UCSD-AML1 (cell line): ENCODE results near the gene PTEN.
"Not testable (repeated sequence)": the region's sequence is repeated elsewhere in the genome, so short reads cannot be mapped to it uniquely, and the experiment has no call there.

Source experiments
- DNase-seq: peaks from one replicate; lab custom pipeline; 2025; ENCODE audit not compliant: unreplicated experiment; lab: John Stamatoyannopoulos, UW

Gene PTEN

DNA sequence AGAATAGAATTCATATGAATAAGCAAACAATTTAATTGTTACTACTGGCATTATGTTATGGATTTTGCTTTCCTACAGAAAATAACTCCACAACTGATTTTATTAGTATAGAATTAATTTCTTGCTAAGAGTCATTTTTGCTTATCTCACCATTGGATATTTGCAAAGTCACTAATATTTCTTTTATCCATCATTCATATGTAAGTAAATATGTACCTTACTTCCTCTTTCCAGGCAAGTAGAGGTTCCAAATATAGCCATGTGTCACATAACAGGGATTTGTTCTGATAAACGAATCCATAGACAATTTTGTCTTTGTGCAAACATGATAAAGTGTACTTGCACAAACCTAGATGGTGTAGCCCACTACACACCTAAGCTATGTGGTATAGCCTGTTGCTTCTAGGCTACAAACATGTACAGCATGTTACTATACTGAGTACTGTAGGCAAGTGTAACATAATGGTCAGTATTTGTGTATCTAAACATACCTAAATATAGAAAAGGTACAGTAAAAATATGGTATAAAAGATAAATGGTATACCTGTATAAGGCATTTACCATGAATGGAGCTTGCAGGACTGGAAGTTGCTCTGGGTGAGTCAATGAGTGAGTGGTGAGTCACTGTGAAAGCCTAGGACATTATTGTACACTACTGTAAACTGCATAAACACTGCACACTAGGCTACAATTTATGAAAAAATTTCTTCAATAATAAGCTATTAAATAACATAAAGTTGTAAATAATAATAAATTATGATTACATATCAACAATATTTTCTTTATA lies 18.4 kb upstream of the PTEN start:
- no peak for DNase-seq

DNA sequence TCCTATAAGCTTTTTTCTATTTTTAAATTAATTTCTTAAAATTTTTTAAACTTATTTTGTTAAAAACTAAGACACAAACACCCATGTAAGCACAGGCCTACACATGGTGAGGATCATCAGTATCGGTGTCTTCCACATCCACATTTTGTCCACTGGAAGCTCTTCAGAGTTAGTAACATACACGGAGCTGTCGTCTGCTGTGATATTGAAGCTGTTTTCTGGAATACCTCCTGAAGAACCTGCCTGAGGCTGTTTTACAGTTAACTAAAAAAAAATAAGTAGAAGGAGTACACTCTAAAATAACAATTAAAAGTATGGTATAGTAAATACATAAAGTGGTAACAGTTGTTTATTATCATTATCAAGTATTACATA lies 17.8 kb upstream of the PTEN start:
- DNase-seq = no peak

DNA sequence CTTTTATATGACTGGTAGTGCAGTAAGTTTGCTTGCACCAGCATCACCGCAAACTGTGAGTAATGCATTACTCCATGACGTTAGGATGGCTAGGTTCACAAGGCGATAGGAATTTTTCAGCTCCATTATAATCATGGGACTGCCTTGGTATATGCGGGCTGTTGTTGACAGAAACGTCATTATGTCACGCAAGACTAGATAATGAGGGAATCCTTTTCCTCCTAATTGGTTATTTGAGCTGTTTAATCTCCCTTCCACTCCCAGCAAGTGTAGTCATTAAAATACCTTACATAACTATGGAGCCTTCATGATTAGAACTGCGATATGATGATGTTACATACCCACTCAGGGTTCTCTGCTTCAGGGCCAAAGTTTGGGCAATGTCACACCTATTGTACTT lies 17.4 kb upstream of the PTEN start:
- DNase-seq = no peak

DNA sequence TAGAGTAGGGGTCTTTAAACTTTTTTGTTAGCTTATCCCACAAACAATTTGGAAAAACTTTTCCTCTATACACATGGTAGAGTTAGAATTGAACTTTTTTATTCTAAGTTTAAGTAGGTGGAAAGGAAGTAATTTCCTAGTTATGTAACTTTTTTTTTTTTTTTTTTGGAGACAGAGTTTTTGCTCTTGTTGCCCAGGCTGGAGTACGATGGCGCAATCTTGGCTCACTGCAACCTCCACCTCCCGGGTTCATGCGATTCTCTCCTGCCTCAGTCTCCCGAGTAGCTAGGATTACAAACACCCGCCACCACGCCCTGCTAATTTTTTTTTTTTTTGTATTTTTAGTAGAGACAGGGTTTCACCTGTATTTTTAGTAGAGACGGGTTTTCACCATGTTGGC lies 16.7 kb upstream of the PTEN start:
- not testable (repeated sequence) for DNase-seq

DNA sequence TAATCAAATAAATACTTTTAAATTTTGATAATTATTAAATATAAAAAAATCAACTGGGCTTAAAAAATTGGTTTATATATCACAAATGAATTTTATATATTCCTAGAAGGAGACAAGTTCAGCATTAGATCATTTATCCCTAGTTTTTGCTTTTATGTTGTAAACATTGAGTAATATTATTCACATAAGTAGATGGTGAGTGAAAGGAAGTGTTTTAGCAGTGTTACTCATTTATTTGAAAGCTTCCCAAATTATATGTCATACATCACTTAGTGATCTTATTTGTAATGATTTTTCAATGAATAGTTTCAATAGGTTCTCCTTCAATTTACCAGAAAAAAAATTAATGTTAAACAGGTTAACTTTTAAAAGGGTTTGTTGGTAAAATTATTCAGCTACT lies 15.9 kb upstream of the PTEN start:
- DNase-seq = no peak

DNA sequence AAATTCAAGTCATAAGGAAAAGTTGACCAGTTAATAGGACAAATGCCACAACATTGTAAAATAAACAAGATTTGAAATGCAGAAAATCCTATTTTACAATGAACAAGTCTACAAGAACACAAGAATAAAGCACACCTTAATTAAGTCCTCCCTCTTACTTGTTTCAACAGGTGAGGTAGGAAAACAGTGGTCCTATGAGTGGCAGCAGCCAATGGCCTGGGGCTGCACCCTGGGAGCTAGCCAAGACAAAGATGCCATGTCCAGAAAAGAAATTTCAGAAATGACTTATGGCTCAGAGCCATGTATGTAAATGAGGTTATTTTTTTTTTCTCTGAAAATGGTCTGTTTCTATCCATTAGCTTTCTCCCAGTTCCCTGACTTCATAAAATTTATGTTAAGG lies 14.4 kb upstream of the PTEN start:
- DNase-seq = no peak

DNA sequence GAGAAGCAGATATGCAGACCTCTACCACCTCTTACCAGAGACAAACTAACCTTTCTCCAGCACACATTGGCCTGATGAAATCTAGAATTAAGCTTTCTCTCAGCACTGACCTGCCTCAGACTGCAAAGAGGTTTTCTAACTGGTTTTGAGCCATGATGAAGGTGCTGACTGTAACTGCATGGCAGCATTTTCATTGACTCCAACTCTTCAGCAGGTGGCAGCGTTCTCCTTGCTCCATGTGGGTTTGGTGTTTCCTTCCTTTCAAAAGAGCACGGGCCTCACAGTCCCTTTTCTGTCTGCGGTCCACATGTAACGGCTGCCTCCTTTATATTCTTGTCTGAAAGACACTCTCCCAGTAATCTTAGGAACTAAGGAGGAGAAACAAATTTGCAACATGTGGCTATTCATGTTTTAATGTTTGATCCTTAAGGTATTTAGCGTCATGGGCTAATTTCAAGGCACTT lies 12.7 kb upstream of the PTEN start:
- DNase-seq = peak; percentile 40

DNA sequence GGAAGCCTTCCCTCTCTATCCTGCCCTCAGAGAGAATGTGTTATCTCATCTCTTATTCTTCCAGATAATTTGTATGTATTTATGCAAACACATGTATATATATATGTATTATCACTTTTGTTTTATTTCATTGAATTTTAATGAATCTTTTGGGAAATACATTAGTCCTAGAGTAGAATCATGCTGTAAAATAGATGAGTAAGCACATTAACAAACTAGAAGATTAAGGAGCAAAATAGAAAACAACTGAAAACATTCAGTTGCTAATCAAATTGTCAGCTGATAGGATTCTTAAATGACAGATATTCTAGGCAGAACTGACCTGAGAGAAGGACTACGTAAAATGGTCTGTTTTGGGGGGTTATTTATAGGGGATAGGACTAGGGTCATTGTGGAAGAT lies 11.3 kb upstream of the PTEN start:
- DNase-seq = no peak

DNA sequence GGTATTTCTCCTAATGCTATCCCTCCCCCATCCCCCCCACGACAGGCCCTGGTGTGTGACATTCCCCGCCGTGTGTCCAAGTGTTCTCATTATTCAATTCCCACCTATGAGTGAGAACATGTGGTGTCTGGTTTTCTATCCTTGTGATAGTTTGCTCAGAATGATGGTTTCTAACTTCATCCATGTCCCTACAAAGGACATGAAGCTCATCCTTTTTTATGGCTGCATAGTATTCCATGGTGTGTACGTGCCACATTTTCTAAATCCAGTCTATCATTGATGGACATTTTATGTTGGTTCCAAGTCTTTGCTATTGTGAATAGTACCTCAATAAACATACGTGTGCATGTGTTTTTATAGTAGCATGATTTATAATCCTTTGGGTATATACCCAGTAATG lies 8.2 kb upstream of the PTEN start:
- DNase-seq = not testable (repeated sequence)

DNA sequence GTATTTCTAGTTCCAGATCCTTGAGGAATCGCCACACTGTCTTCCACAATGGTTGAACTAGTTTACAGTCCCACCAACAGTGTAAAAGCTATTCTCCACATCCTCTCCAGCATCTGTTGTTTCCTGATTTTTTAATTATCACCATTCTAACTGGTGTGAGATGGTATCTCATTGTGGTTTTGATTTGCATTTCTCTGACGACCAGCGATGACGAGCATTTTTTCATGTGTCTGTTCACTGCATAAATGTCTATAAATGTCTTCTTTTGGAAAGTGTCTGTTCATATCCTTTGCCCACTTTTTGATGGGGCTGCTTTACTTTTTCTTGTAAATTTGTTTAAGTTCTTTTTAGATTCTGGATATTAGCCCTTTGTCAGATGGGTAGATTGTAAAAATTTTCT lies 7.8 kb upstream of the PTEN start:
- not testable (repeated sequence) for DNase-seq

DNA sequence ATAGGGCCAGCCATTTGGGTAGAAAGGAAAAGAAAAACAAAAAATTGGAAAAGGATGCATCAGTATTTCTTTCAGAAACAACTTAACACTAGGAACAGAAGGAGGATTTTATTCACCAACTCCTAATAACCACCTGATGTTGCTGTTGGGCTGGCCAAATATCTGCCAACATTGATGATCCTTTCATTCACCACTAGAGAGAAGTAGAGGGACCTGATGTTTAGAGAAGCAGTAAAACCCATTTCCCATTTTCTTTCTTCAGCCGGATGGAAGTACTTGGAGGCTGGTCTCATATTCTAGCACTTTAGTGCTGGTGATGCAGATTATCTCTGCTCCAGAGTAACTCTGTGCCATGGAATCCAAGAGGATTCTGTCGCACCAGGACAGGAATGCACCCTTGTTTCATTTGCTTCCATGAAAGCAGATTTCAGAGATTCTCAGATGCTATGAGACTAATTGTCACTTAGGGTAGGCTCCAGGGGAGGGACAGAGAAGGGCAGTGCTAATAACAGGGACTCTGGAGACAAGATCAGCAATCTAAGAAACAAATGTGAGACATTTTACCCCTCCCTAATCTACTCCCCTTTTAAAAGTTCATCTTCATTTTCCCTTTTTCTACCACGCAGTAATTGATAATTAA lies 3.1 kb upstream of the PTEN start:
- DNase-seq = no peak

DNA sequence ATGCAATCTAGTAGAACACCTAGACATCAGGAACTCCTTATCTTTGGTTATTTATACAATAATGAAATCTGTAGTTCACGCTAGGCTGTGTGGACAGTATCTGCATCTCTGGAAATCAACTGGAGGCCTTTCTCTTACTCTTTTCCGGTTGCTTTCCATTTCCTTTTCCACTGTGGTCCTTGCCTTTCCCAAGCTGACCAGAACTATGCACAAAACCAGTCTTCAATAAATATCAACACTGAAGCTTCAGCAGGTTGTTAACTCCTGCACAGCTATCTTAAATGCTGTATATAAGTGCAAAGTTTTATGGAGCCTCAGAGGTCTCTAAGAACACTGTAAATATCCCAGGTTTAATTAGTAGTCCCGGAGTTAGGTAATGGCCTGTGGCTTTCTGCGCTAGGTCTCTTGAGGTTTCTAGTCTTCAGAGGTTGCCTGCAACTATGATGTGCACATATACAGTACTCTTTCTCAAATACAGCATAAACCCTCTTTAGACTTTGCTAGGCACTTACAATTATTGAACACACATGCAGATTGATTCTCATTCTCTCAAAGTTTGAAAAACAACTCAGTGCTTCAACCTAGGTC lies 2.5 kb upstream of the PTEN start:
- no peak for DNase-seq

DNA sequence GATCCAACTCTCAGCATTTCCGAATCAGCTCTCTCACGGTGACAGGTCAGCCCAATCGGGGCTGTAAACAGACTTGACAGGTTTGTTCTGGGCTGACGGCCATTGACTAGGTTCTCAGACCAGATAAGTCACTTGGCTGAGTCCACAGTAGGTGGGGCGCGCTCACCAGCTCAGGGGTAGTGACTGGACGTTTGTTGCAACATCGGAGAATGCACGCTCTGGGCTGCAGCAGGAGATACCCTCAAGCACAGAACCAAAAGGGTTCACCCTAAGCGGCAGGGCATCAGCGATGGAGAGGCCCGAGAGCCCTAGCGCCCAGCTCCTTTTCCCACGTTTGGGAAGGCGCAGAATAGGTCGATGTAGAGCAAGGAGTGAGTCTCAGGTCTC lies 1.9 kb upstream of the PTEN start:
- no peak for DNase-seq

DNA sequence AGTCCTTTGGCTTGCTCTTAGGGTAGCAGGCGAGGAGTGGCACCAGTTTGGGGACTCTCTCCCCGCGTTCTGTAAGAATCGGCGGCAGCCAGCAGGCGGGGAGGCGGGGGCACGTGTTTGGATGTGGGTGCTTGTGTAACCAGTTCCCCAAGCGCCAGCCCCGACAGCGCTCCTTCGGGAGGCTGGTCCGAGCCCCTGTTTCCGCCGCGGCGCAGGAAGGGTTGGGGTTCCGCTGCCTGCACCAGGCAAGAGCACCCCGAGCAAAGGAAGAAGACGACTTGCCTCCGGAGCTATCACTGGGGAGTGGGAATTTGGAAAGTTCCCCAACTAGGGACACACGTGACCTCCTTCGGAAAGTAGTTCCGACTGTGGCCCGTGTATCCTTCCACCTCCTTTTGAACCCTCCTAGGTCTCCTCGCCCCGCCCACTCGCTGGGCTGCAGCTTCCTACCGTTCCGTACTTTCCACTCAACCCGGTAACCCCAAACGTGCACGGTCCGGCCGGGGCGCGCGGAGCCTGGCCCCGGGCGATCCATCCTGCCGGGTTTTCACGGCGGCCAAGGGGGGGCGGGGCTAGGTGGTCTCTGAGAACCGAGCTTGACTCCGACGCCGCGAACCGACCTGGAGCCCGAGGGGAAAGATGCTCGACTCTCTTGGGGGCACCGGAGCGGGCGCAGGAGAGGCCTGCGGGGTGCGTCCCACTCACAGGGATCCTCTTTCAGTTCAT lies 1.3 kb upstream of the PTEN start:
- DNase-seq = peak; percentile 98

DNA sequence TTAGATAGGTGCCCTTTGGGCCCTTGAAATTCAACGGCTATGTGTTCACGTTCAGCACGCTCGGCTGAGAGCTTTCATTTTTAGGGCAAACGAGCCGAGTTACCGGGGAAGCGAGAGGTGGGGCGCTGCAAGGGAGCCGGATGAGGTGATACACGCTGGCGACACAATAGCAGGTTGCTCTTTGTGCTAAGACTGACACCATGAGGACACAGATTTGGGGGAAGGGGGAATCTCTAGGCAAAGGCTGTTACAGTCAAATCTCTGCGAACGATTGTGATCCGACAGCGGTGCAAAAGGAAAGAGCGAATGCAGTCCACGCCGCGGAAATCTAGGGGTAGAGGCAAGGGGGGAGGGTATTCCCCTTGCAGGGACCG lies 759 bp upstream of the PTEN start:
- no peak for DNase-seq

DNA sequence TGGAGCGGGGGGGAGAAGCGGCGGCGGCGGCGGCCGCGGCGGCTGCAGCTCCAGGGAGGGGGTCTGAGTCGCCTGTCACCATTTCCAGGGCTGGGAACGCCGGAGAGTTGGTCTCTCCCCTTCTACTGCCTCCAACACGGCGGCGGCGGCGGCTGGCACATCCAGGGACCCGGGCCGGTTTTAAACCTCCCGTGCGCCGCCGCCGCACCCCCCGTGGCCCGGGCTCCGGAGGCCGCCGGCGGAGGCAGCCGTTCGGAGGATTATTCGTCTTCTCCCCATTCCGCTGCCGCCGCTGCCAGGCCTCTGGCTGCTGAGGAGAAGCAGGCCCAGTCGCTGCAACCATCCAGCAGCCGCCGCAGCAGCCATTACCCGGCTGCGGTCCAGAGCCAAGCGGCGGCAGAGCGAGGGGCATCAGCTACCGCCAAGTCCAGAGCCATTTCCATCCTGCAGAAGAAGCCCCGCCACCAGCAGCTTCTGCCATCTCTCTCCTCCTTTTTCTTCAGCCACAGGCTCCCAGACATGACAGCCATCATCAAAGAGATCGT lies 598 bp downstream of the PTEN start:
- DNase-seq = peak; percentile 35

DNA sequence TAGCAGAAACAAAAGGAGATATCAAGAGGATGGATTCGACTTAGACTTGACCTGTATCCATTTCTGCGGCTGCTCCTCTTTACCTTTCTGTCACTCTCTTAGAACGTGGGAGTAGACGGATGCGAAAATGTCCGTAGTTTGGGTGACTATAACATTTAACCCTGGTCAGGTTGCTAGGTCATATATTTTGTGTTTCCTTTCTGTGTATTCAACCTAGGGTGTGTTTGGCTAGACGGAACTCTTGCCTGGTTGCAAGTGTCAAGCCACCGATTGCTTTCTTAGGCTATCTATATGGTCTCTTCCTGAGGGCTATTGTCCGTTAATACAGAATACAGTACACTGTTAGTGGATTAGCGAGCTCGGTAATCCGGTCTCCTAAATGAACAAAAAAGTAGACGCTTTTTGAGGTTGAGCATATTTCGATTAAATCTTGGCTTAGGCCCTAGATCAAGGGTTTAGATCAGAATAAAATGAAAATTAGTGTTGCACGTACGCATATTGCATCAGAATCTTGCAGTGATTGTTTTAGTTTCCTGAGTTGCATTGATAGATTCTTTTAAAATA lies 1.2 kb downstream of the PTEN start:
- DNase-seq = no peak

DNA sequence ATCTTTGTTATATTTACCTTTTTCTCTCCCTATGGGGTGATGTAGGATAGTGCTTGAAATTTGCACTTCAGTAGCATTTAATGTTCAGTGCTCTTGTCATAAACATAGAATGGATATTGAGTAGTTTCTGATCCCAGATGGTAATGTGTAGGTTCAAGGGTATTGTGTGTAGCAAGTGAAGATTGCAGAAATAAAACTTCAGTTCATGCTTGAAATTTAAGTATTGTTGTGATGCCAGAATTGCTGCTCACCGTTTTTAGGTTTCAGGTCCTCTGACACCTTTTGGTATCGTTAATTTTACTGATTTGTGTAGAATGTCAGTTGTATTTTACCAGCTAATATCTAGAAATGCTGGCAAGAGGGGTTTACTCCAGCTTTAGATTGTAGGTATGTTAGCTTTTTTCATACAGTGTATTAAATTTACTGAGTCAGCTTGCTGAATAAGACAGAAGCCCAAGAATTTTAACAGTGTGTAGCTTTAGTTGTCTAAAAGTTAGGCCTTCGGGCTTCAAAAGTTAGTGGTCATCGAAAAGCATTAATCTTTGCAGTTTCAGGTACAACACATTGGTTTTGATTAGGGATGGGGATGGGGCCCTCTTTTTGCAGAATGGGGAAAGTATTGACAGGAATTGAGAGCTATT lies 1.9 kb downstream of the PTEN start:
- no peak for DNase-seq

DNA sequence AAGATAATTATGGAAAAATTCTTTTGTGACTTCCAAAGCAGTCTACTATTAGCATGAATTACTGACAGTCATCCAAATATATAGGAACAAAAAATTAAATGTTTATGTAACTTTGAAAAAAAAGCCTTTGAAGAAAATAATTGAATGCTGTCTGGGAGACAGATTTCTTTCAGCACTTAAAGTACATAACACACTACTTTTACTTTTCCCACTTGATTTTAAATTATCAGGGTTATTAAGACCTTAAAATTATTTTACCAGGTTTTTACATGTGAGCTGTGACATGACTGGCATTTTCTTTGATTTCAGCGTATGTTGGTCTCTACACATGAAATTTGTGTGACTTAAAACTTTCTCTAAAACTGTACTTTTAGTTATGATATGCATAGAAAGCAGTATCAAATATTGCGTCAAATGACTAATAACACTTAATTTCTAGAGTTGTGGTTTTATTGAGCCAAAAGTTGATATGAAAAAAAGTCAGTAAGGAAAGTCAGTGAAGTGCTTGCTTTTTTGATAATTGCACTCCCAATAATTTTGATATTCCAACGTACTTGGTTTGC lies 3.1 kb downstream of the PTEN start:
- DNase-seq = no peak

DNA sequence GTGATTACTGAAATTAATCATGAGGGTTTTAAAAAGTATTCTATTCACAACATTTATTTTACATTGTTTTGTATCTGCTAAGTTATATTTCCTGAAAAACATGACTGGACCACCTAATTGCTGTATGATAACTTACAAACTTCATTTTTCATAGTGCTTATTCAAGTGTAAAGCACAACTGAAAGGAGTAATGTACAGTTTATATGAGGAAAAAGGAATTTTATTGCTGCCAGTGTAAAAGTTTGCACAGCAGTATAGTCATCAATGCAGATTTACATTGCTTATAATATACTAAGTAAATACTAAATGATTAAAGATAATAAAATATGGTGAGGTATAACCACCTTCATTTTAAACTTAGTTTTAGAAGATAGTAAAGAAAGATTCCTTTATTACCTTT lies 4.0 kb downstream of the PTEN start:
- no peak for DNase-seq
